GM06990 (cell line): ENCODE data around the gene NT5DC3.

Experiments used
- DNase-seq: peaks from one replicate; pipeline ENCODE4 v3.0.0-alpha.2; 2011; ENCODE audit not compliant: insufficient read length; ENCODE audit errors: extremely low read depth
- H3K27me3 ChIP-seq: replicated peaks from 2 replicates; pipeline ENCODE4 v1.6.0; 2011; ENCODE audit warnings: low read length; ENCODE audit not compliant: control insufficient read depth, insufficient read depth
- H3K36me3 ChIP-seq: 2 replicates; pipeline ENCODE4 v1.5.1; 2011; ENCODE audit warnings: low read length; ENCODE audit not compliant: control insufficient read depth, insufficient read depth
- H3K4me3 ChIP-seq: replicated peaks from 2 replicates; pipeline ENCODE4 v1.5.1; 2011; ENCODE audit warnings: low read depth, mild to moderate bottlenecking, control low read depth, low read length
- CTCF ChIP-seq: IDR thresholded peaks from 2 replicates; pipeline ENCODE4 v1.5.1; 2011; ENCODE audit warnings: low read length, control low read depth, mild to moderate bottlenecking, inconsistent platforms; ENCODE audit not compliant: insufficient read depth, poor library complexity, severe bottlenecking

The NT5DC3 gene

GRCh38 chr12:103858953-103859601, 18.0 kb upstream of the NT5DC3 start:
- no peak for DNase-seq
- H3K4me3 ChIP-seq, result no peak overlapping the region
- no peaks in the 10 kb centered on the region for H3K27me3 ChIP-seq
- no peaks in the 10 kb centered on the region for H3K36me3 ChIP-seq
- no peak for TF ChIP-seq CTCF

GRCh38 chr12:103858335-103858734, 17.3 kb upstream of the NT5DC3 start:
- DNase-seq, result no peak
- no peak for TF ChIP-seq CTCF
- H3K4me3 ChIP-seq, result no peak overlapping the region

GRCh38 chr12:103857164-103857563, 16.1 kb upstream of the NT5DC3 start:
- no peak for DNase-seq
- no peak overlapping the region for H3K4me3 ChIP-seq
- no peaks in the 10 kb centered on the region for H3K36me3 ChIP-seq
- no peaks in the 10 kb centered on the region for H3K27me3 ChIP-seq
- TF ChIP-seq CTCF, result no peak

More at GRCh38 chr12:103858335-103858734, 17.3 kb upstream of the NT5DC3 start:
- Histone ChIP-seq H3K36me3 (no peaks in the 10 kb centered on the region), H3K27me3 (no peaks in the 10 kb centered on the region)

DNA sequence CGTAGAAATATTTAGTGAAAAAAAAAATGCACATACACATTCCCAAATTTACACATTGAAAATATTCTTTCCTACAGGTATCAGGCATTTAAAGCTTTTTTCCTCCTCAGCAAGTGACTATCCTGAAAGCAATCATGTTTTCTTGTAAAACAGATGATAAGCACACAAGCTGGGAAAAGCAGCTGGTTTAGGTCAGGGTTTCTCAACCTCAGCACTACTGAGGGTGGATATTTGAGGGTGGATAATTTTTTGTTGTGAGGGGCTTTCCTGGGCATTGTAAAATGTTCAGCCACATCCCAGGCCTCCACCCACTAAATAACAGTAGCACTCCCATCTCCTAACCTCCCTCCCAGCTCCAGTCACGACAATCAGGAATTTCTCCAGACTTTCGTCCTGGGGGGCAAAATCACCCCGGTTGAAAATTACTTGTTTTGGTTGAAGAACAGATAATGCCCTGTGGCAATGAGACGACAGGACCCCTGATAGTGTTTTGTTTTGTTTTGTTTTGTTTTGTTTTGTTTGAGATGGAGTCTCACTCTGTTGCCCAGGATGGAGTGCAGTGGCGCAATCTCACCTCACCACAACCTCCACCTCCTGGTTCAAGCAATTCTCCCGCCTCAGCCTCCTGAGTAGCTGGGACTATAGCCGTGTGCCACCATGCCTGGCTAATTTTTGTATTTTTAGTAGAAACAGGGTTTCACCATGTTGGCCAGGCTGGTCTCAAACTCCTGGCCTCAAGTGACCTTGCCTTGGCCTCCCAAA, 15.0 kb upstream of the NT5DC3 start:
- Histone ChIP-seq H3K27me3 (no peaks in the 10 kb centered on the region), H3K4me3 (no peak overlapping the region), H3K36me3 (no peaks in the 10 kb centered on the region)
- no peak for TF ChIP-seq CTCF
- DNase-seq, result no peak

DNA sequence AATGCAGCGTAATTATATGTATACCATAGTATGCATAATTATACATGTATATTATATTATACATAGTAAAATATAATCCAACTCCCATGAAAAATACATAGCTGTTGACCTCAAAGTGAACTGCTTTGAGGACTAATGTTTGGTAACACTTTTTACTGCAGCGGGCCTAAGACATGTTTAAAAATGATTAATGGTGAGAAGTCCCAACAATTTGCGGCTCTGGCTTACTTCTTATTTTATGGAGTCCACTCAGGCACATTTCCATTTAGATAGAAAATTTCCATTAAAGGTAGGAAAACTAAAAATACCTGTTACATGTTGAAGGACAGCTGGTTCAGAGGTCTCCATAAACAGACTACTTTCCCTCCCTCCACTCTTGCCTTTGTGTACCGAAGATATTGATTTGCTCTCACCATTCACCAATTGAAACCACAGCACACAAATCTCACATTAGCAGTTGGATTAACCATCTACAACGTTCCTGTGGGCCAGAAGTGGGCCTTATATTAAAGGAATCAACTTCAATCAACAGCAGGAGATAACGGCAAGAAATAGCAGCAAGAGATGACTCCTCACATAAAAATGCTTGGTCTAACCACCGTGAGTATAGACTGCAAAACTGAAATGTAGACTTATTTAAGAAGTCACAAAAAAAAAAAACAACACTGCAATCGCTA, 14.1 kb upstream of the NT5DC3 start:
- Histone ChIP-seq H3K4me3 (no peak overlapping the region), H3K27me3 (no peaks in the 10 kb centered on the region), H3K36me3 (no peaks in the 10 kb centered on the region)
- no peak for TF ChIP-seq CTCF
- no peak for DNase-seq
